Measurements from ENCODE around the gene PITPNM3. TPM values are rescaled to one million over a fixed set of nuclear protein-coding genes. Genes with fewer than 3 reads are reported as not detected.

PITPNM3 gene
- total and polyA plus RNA-seq, 2 of the 8 experiments (the other 6 are each of a cell fraction or from before 2014, with no cell fraction given): 1.7 to 3.1 TPM

DNA sequence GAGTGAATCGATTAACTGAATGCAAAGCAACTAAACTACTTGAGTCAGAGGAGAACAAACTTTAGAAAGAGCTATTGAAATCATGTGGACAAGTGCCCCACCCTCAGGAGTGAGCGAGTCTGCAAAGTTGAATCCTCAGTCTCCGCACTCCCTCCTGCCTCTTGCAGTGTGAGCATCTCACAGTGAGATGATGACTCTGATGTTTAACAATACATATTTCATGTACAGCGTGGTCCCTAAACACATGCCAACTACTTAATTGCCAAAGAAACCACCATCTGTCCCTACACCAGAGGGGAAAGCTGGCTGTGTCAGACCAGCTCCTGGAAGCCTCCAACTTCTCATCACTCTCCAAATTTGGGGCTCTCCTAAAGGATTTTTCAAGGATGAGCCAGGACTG lies 80.9 kb downstream of the PITPNM3 start:
- H3K23me2 ChIP-seq (ENCODE audit: low read depth, low read length): no peaks in the 10 kb centered on the region
- H2BK5ac ChIP-seq (ENCODE audit: low read depth, low read length): no peak overlapping the region
- no peak overlapping the region for H2BK120ac ChIP-seq (replicated peaks; ENCODE audit: low read depth, low read length)
- no peak overlapping the region for H2AK5ac ChIP-seq (ENCODE audit: low read depth, low read length)
- no peak overlapping the region for H4K91ac ChIP-seq (replicated peaks; ENCODE audit: insufficient read length, low read length)
- H2BK12ac ChIP-seq (ENCODE audit: low read depth, low read length): no peak overlapping the region
- no peak overlapping the region for H4K5ac ChIP-seq (ENCODE audit: insufficient read length, low read depth, low read length)
- WGBS, 2 experiments (ENCODE audit: extremely low coverage in 1 of 2, insufficient coverage in 1 of 2, insufficient read length in 1 of 2, insufficient replicate concordance in 2 of 2, low coverage in 1 of 2, low lambda C conversion rate in 2 of 2, missing lambda C conversion rate in 1 of 2): 81% methylated on average over 4 of the region's 4 CpGs; no CpG with 5 or more reads in 1 of the 2 experiments
- H3K9ac ChIP-seq (replicated peaks in 1 of 4; ENCODE audit: extremely low read depth in 1 of 4, low read depth in 3 of 4, low read length in 3 of 4): no peak overlapping the region
- H3K56ac ChIP-seq (replicated peaks; ENCODE audit: insufficient read length, low read depth, low read length): no peak overlapping the region
- no peak overlapping the region for H2BK15ac ChIP-seq (ENCODE audit: low read length)
- H3K79me1 ChIP-seq (ENCODE audit: low read depth, low read length): no peaks in the 10 kb centered on the region
- POLR2A ChIA-PET (ENCODE audit: partially characterized antibody): interaction anchor here (0.9 to 1.0 kb wide), 2 partner anchors 12 to 16 kb away, joined by 3 read pairs; no protein-coding TSS in a partner anchor
- H3K23ac ChIP-seq (ENCODE audit: insufficient read length): no peak overlapping the region
- no peak overlapping the region for H4K8ac ChIP-seq (ENCODE audit: extremely low read depth, insufficient read depth, low read length)
- DNase-seq (ENCODE audit: low read depth in 1 of 2, low spot score in 2 of 2): no peak
- CTCF ChIA-PET (ENCODE audit: partially characterized antibody): interaction anchor here (0.5 to 6.4 kb wide), 6 partner anchors 9 to 129 kb away, joined by 3 to 68 read pairs (median 6); no protein-coding TSS in a partner anchor
- H3K14ac ChIP-seq (ENCODE audit: insufficient read length): no peak overlapping the region
- no peaks in the 10 kb centered on the region for H3K36me3 ChIP-seq (ENCODE audit: control insufficient read depth in 2 of 4, insufficient read depth in 4 of 4, low read length in 3 of 4)
- no peaks in the 10 kb centered on the region for H4K20me1 ChIP-seq (replicated peaks in 1 of 2; ENCODE audit: control insufficient read depth in 1 of 2, insufficient read depth in 2 of 2, low read length in 2 of 2)
- no peak for FAIRE-seq
- H3K4ac ChIP-seq (replicated peaks; ENCODE audit: insufficient read length, low read depth, low read length): no peak overlapping the region
- no peaks in the 10 kb centered on the region for H3K9me3 ChIP-seq (ENCODE audit: insufficient read depth in 2 of 2, low read depth in 1 of 2, low read length in 1 of 2)
- no peak overlapping the region for H3K27ac ChIP-seq (ENCODE audit: low read depth, low read length)
- TF ChIP-seq TEAD4 (IDR thresholded peaks at IDR 0.05; ENCODE audit: low read depth, low read length): no peak
- TF ChIP-seq HDAC6 (IDR thresholded peaks at IDR 0.05; ENCODE audit: low read depth, low read length): no peak
- no peak for TF ChIP-seq NRF1 (IDR thresholded peaks at IDR 0.05; ENCODE audit: low read depth, low read length)
- TF ChIP-seq FOSL1 (IDR thresholded peaks at IDR 0.05; ENCODE audit: insufficient read depth, low read depth, low read length): no peak
- no peak for TF ChIP-seq CHD2 (IDR thresholded peaks at IDR 0.05; ENCODE audit: low read length)
- no peak for TF ChIP-seq YY1 (IDR thresholded peaks at IDR 0.05; ENCODE audit: low read depth, low read length)
- H3K4me2 ChIP-seq (ENCODE audit: insufficient read depth in 1 of 2, low read depth in 2 of 2, low read length in 2 of 2): no peak overlapping the region
- no peak overlapping the region for H3K18ac ChIP-seq (ENCODE audit: extremely low read depth, low read length)
- H3K27me3 ChIP-seq (replicated peaks in 1 of 4; ENCODE audit: control insufficient read depth in 3 of 4, extremely low read depth in 1 of 4, insufficient read depth in 3 of 4, low read length in 3 of 4): no peaks in the 10 kb centered on the region
- peaks cover 0 to 14% (median 9%) of the 10 kb centered on the region in 4 experiments; a peak in 4 of 7 replicates for H3K4me1 ChIP-seq (replicated peaks in 1 of 4; ENCODE audit: control insufficient read depth in 3 of 4, insufficient read depth in 4 of 4, low read length in 3 of 4)
- no peak overlapping the region for H2AFZ ChIP-seq (ENCODE audit: low read length)
- no peak overlapping the region for H3K4me3 ChIP-seq (ENCODE audit: extremely low read depth in 1 of 4, insufficient read depth in 2 of 4, low read depth in 3 of 4, low read length in 4 of 4)
- no peaks in the 10 kb centered on the region for H3K79me2 ChIP-seq (ENCODE audit: control insufficient read depth in 1 of 2, insufficient read depth in 2 of 2, low read length in 2 of 2)
- H2BK20ac ChIP-seq (ENCODE audit: low read length): no peak overlapping the region
